Activated naive CD4-positive, alpha-beta T cell treated with anti-CD3 and anti-CD28 coated beads for 36 hours (primary cell): ENCODE data around the gene SENP1. TPM values are rescaled to one million over a fixed set of nuclear protein-coding genes. Genes with fewer than 3 reads are reported as not detected.
A peak's percentile ranks its signal among the peaks of the same experiment; 100 is the strongest.
"Not testable (repeated sequence)": the region's sequence is repeated elsewhere in the genome, so short reads cannot be mapped to it uniquely, and the experiment has no call there.

Experiments used
- CTCF ChIA-PET: fragments of 350-600 bp; sonication (Branson Sonifier 250); formaldehyde crosslinking; loops from one replicate; lab custom pipeline; 2021; ENCODE audit warnings: antibody characterized with exemption; lab: Charles Lee
- DNase-seq: peaks from one replicate; pipeline ENCODE4 v3.0.0-alpha.2; 2020
- H3K27ac Mint-ChIP-seq: one replicate; pipeline ENCODE4 v1.8.0; 2021; ENCODE audit warnings: mild to moderate bottlenecking, mixed read lengths
- H3K27me3 Mint-ChIP-seq: one replicate; pipeline ENCODE4 v1.8.0; 2021; ENCODE audit warnings: low read depth, mixed read lengths
- H3K36me3 Mint-ChIP-seq: one replicate; pipeline ENCODE4 v1.8.0; 2021; ENCODE audit warnings: low read depth, mixed read lengths
- H3K4me1 Mint-ChIP-seq: one replicate; pipeline ENCODE4 v1.8.0; 2021; ENCODE audit warnings: low read depth, mixed read lengths
- H3K4me3 Mint-ChIP-seq: one replicate; pipeline ENCODE4 v1.8.0; 2021; ENCODE audit warnings: mild to moderate bottlenecking, moderate library complexity, mixed read lengths
- H3K9me3 Mint-ChIP-seq: one replicate; pipeline ENCODE4 v1.8.0; 2021; ENCODE audit warnings: mixed read lengths
- intact Hi-C: fragments of 100-400 bp; cut with micrococcal nuclease; formaldehyde crosslinking; loops from one replicate; pipeline ENCODE4 v1.15.1; 2023
- total RNA-seq, 2 experiments: library from RNA; stranded (reverse); gene quantifications; one replicate each; pipeline ENCODE4 v1.2.3, GENCODE V29; 2021

The SENP1 gene
- total RNA-seq, 2 experiments from 2014 or later, result 41.4 to 47.8 TPM

- intact Hi-C loops, result no loop called here
- H3K4me1 Mint-ChIP-seq, result peaks cover 3% of the 10 kb centered on the region
Observed at GRCh38 chr12:48125985-48126384, 20.1 kb upstream of the SENP1 start.

GRCh38 chr12:48125542-48125941 is 19.7 kb upstream of the SENP1 start:
- H3K9me3 Mint-ChIP-seq, H3K4me1 Mint-ChIP-seq, H3K27me3 Mint-ChIP-seq, DNase-seq, H3K27ac Mint-ChIP-seq, H3K4me3 Mint-ChIP-seq, intact Hi-C loops: not testable (repeated sequence)
- CTCF ChIA-PET, result interaction anchor here (1.3 kb wide), 1 partner anchor 26 kb away, joined by 3 read pairs; no protein-coding TSS in a partner anchor
- peaks cover 29% of the 10 kb centered on the region for H3K36me3 Mint-ChIP-seq

More at GRCh38 chr12:48125985-48126384, 20.1 kb upstream of the SENP1 start:
- peaks cover 32% of the 10 kb centered on the region for H3K36me3 Mint-ChIP-seq
- H3K27ac Mint-ChIP-seq, result no peak overlapping the region
- H3K27me3 Mint-ChIP-seq, result no peaks in the 10 kb centered on the region
- CTCF ChIA-PET, result interaction anchor here (1.3 kb wide), 1 partner anchor 26 kb away, joined by 3 read pairs; no protein-coding TSS in a partner anchor
- no peaks in the 10 kb centered on the region for H3K9me3 Mint-ChIP-seq
- no peak for DNase-seq
- H3K4me3 Mint-ChIP-seq, result no peak overlapping the region

GRCh38 chr12:48123169-48123568 is 17.3 kb upstream of the SENP1 start:
- H3K4me3 Mint-ChIP-seq, result no peak overlapping the region
- DNase-seq, result no peak
- H3K27ac Mint-ChIP-seq, result no peak overlapping the region
- H3K9me3 Mint-ChIP-seq, result no peaks in the 10 kb centered on the region
- peaks cover 19% of the 10 kb centered on the region for H3K36me3 Mint-ChIP-seq
- intact Hi-C loops, result no loop called here
- CTCF ChIA-PET, result no interaction called here
- H3K27me3 Mint-ChIP-seq, result no peaks in the 10 kb centered on the region
- H3K4me1 Mint-ChIP-seq, result peaks cover 19% of the 10 kb centered on the region

- Mint-ChIP-seq H3K9me3 (no peaks in the 10 kb centered on the region), H3K4me1 (peaks cover 19% of the 10 kb centered on the region), H3K36me3 (peaks cover 14% of the 10 kb centered on the region), H3K4me3 (no peak overlapping the region), H3K27ac (no peak overlapping the region), H3K27me3 (no peaks in the 10 kb centered on the region)
- DNase-seq, result no peak
- intact Hi-C loops, result no loop called here
- CTCF ChIA-PET, result interaction anchor here (1.6 kb wide), 1 partner anchor 20 kb away, joined by 3 read pairs; no protein-coding TSS in a partner anchor
Observed at GRCh38 chr12:48122065-48122834, 16.4 kb upstream of the SENP1 start.

GRCh38 chr12:48121522-48121921 is 15.6 kb upstream of the SENP1 start:
- DNase-seq, result no peak
- CTCF ChIA-PET, result interaction anchor here (1.6 kb wide), 1 partner anchor 20 kb away, joined by 3 read pairs; no protein-coding TSS in a partner anchor
- no peak overlapping the region for H3K4me3 Mint-ChIP-seq
- H3K27me3 Mint-ChIP-seq, result no peaks in the 10 kb centered on the region
- H3K4me1 Mint-ChIP-seq, result peaks cover 19% of the 10 kb centered on the region
- H3K9me3 Mint-ChIP-seq, result no peaks in the 10 kb centered on the region
- H3K36me3 Mint-ChIP-seq, result peaks cover 14% of the 10 kb centered on the region
- intact Hi-C loops, result no loop called here
- H3K27ac Mint-ChIP-seq, result no peak overlapping the region

- H3K4me1 Mint-ChIP-seq, result peaks cover 19% of the 10 kb centered on the region
- H3K27ac Mint-ChIP-seq, result no peak overlapping the region
- intact Hi-C loops, result loop anchor here (1.0 kb wide), 3 partner anchors 14 to 78 kb away; partner anchors contain the start of genes ASB8 and SENP1
- no peaks in the 10 kb centered on the region for H3K27me3 Mint-ChIP-seq
- CTCF ChIA-PET, result interaction anchor here (1.0 kb wide), 1 partner anchor 14 kb away, joined by 3 read pairs; the partner anchor contains the start of gene SENP1
- peaks cover 10% of the 10 kb centered on the region for H3K36me3 Mint-ChIP-seq
- peak overlapping the region; percentile 93 for H3K4me3 Mint-ChIP-seq
- no peak for DNase-seq
- H3K9me3 Mint-ChIP-seq, result no peaks in the 10 kb centered on the region
Observed at GRCh38 chr12:48119834-48120195, 13.9 kb upstream of the SENP1 start.

GRCh38 chr12:48119078-48119833 is 13.4 kb upstream of the SENP1 start, which contains the start of gene PFKM:
Gene PFKM (plus strand): TSS chr12:48119364. CDS start chr12:48122775, 3,411 bp downstream.
- CTCF ChIA-PET, result interaction anchor here (1.0 kb wide), 1 partner anchor 14 kb away, joined by 3 read pairs; the partner anchor contains the start of gene SENP1
- H3K4me1 Mint-ChIP-seq, result peaks cover 19% of the 10 kb centered on the region
- intact Hi-C loops, result loop anchor here (1.0 kb wide), 3 partner anchors 13 to 79 kb away; partner anchors contain the start of genes ASB8 and SENP1
- H3K9me3 Mint-ChIP-seq, result no peaks in the 10 kb centered on the region
- no peaks in the 10 kb centered on the region for H3K27me3 Mint-ChIP-seq
- H3K36me3 Mint-ChIP-seq, result peaks cover 6% of the 10 kb centered on the region
- DNase-seq, result peak; percentile 86
- peak within 1 kb of the TSS; percentile 51 for H3K27ac Mint-ChIP-seq
- peak within 1 kb of the TSS; percentile 93 for H3K4me3 Mint-ChIP-seq

- Mint-ChIP-seq H3K36me3 (peaks cover 4% of the 10 kb centered on the region), H3K27me3 (no peaks in the 10 kb centered on the region), H3K27ac (no peak overlapping the region), H3K4me1 (peaks cover 19% of the 10 kb centered on the region), H3K9me3 (no peaks in the 10 kb centered on the region), H3K4me3 (peak overlapping the region; percentile 93)
- no peak for DNase-seq
- intact Hi-C loops, result no loop called here
- CTCF ChIA-PET, result no interaction called here
Observed at GRCh38 chr12:48118284-48118871, 12.5 kb upstream of the SENP1 start.

GRCh38 chr12:48115957-48116356 is 10.1 kb upstream of the SENP1 start:
- Mint-ChIP-seq H3K27me3 (no peaks in the 10 kb centered on the region), H3K4me1 (peaks cover 16% of the 10 kb centered on the region), H3K36me3 (no peaks in the 10 kb centered on the region), H3K27ac (no peak overlapping the region), H3K9me3 (no peaks in the 10 kb centered on the region), H3K4me3 (no peak overlapping the region)
- CTCF ChIA-PET, result interaction anchor here (0.8 kb wide), 1 partner anchor 13 kb away, joined by 3 read pairs; no protein-coding TSS in a partner anchor
- DNase-seq, result no peak
- intact Hi-C loops, result no loop called here

- H3K27ac Mint-ChIP-seq, H3K4me3 Mint-ChIP-seq, DNase-seq, H3K27me3 Mint-ChIP-seq, H3K9me3 Mint-ChIP-seq, CTCF ChIA-PET, H3K36me3 Mint-ChIP-seq, intact Hi-C loops: not testable (repeated sequence)
- H3K4me1 Mint-ChIP-seq, result peaks cover 26% of the 10 kb centered on the region
Observed at GRCh38 chr12:48111312-48111693, 5.4 kb upstream of the SENP1 start.

- Mint-ChIP-seq H3K27me3 (no peaks in the 10 kb centered on the region), H3K36me3 (no peaks in the 10 kb centered on the region), H3K4me1 (peaks cover 27% of the 10 kb centered on the region), H3K4me3 (no peak overlapping the region), H3K27ac (no peak overlapping the region), H3K9me3 (no peaks in the 10 kb centered on the region)
- CTCF ChIA-PET, result no interaction called here
- DNase-seq, result no peak
- intact Hi-C loops, result no loop called here
Observed at GRCh38 chr12:48110691-48111311, 4.9 kb upstream of the SENP1 start.
